Measurements from ENCODE around the gene ZBED4.

ZBED4 gene

DNA sequence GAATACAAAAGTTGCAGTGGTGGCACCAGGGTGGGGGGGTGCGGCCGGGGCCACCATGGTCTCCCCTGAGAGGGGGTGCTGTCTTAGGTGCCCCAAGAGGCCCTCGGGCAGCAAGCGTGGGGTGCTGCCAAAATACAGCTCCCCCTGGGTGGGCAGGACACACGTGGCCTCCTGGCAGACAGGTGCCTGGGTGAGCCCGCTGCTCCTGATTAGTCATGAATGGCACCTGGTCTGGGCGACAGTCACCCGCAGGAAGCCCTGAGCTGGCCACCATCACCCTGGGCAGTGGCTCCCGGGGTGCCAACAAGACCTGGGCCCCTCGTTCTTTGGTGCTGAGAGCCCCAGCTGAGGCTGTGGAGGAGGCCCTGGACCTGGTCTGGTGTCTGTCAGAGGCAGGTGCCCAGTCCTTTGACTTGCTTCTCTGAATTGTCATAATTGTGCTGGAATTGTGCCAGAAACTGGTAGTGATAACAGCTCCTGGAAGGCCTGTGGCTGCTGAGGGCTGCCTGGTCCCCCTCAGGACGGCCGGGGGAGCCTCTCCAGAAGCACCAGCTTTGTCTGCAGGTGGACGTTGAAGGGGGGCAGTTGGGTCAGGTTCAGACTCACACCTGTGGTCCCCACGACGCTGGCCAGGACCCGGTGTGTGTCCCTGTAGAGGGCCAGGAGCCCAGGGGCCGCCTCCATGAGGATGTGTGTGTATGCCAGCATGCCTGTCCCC lies 49.8 kb downstream of the ZBED4 start:
- no peak for TF ChIP-seq ZNF274 (IDR thresholded peaks at IDR 0.05; ENCODE audit: low read depth, low read length)
- H3K4me3 ChIP-seq (ENCODE audit: low read length), result no peak overlapping the region

DNA sequence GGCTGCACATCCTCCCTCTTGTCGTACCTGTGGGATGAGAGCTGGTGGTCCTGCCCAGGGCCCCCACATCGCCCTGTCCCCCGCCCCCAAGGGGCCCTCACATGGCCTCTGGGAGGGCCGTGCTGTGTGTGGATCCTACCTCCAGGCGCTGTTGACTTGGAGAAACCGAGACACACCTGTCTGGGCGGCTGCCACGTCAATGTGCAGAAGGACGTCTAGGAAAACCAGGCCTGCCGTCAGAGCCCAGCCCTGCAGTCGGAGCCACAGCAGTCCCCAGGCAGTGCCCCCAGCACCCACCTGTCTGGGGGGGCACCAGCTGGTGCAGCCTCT lies 50.4 kb downstream of the ZBED4 start:
- H3K4me3 ChIP-seq (ENCODE audit: low read length), result no peak overlapping the region
- TF ChIP-seq ZNF274 (IDR thresholded peaks at IDR 0.05; ENCODE audit: low read depth, low read length), result no peak

DNA sequence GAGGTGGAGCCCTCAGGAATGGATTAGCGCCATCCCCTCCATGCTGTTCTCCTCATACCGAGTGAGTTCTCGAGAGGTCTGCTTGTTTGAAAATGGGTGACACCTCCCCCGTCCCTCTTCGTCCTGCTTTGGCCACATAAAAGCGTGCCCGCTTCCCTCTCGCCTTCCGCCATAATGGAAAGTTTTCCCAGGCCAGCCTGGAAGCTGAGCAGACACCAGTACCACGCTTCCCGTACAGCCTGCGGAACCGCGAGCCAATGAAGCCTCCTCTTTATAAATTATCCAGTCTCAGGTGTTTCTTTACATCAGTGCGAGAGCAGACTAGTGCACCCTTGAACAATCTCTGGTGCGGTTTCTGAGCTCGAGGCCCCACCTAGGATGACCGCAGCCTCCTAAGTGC lies 51.8 kb downstream of the ZBED4 start:
- no peak for TF ChIP-seq ZNF274 (IDR thresholded peaks at IDR 0.05; ENCODE audit: low read depth, low read length)

DNA sequence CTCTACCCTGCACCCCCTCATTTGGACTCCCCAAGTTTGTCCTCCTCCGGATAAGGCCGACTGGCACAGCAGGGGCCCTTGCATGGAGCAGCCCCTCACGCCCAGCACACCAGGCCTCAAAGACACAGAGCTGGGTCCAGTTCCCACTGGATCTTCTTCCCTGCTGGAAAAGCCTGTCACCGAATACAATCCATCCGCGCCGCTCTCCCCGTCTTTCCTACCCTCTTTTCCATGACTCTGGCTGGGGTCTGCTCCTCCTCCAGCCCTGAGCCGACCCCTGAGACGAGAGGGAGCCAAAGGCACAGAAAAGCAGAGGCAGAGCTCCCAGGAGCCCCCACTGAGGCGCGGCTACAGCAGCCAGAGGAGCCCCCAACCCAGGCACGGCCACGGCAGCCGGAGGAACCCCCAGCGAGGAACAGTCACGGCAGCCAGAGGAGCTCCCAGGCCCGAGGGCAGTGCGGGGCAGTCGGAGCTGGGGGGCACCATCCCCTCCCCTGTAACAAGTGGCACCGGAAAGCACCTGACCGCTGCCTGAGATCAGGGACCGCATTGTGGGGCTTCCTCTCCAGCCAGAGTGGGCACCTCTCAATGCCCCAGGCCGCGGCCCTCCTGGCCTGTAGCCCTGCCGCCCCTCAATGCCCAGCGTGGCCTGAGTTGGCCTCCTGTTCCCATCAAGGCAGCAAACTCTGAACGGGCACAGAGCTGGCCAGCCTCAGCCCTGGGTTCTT lies 52.6 kb downstream of the ZBED4 start:
- H3K4me3 ChIP-seq (ENCODE audit: low read length), result no peak overlapping the region
- TF ChIP-seq ZNF274 (IDR thresholded peaks at IDR 0.05; ENCODE audit: low read depth, low read length), result no peak

More for the DNA sequence above, 51.8 kb downstream of the ZBED4 start:
- H3K4me3 ChIP-seq (ENCODE audit: low read length), result no peak overlapping the region

DNA sequence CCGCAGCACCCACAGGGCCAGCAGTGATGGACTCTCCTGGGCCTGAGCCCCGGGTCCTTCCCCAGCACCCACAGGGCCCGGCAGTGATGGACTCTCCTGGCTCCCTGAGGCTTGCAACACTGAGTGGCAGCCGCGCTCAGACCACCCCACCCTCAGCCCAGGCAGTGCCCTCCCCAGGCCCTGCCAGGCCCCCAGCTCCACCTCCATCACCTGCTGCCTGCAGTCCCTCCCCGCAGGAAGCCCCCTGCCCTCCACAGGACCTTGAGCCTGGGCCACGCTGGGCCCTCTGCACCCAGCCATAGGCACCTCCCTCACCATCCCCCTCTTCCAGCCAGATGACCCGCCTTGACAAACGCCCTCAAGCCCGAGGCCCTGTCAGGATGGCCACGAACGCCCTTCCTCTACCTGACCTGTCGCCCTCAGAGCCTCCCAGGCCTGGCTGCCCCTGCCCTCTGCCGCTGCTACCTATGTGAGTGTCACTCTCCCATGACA lies 53.2 kb downstream of the ZBED4 start:
- H3K4me3 ChIP-seq (ENCODE audit: low read length), result no peak overlapping the region
- no peak for TF ChIP-seq ZNF274 (IDR thresholded peaks at IDR 0.05; ENCODE audit: low read depth, low read length)

DNA sequence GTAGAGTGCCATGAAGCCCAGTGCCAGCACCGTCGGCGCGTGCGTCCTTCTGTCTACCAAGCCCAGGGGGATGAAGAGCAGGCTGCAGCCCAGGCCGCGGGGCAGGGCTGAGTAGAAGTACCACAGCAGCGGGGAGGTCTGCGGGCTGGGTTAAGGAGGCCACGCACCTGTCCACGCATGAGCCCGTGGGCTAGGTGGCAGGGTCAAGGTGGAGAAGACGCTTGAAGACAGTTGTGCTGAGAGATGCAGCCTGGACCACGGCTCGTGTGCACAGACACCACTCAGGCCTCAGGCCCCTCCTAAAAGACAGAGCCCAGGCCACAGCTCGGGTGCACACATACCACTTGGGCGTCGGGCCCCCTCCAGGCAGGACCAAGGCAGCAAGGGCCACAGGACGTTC lies 54.2 kb downstream of the ZBED4 start:
- H3K4me3 ChIP-seq (ENCODE audit: low read length), result no peak overlapping the region
- no peak for TF ChIP-seq ZNF274 (IDR thresholded peaks at IDR 0.05; ENCODE audit: low read depth, low read length)

DNA sequence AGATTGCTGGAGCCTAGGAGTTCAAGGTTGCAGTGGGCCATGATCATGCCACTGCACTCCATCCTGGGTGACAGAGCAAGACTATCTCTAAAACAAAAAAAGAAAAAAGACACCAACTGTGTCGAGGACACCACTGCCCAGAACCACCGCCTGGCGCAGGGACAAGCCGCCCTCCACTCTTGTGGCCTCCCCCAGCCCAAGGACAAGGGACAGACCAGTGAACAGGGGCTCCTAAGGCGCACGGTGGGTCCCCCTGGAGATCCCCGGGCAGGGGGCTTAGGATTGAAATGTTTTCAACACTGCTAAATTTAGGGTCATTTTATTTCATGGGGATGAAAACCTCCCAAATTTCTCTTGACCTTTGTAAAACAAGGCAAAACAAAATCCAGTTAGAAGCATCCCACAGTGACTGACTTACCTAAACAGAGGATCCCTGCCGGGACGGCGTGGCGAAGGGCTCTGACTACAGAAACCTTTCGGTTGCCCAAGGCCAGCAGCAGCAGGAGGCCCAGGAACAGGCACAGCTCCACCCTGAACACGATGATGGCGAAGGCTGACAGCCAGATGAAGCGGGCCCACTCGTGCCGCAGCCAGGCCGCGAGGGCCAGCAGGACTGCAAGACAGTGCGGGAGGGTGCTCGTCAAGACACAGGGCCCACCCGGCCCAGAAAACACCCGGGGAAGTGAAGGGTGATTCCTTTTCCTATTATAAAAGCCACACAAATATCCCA lies 56.0 kb downstream of the ZBED4 start:
- no peak overlapping the region for H3K4me3 ChIP-seq (ENCODE audit: low read length)
- no peak for TF ChIP-seq ZNF274 (IDR thresholded peaks at IDR 0.05; ENCODE audit: low read depth, low read length)

DNA sequence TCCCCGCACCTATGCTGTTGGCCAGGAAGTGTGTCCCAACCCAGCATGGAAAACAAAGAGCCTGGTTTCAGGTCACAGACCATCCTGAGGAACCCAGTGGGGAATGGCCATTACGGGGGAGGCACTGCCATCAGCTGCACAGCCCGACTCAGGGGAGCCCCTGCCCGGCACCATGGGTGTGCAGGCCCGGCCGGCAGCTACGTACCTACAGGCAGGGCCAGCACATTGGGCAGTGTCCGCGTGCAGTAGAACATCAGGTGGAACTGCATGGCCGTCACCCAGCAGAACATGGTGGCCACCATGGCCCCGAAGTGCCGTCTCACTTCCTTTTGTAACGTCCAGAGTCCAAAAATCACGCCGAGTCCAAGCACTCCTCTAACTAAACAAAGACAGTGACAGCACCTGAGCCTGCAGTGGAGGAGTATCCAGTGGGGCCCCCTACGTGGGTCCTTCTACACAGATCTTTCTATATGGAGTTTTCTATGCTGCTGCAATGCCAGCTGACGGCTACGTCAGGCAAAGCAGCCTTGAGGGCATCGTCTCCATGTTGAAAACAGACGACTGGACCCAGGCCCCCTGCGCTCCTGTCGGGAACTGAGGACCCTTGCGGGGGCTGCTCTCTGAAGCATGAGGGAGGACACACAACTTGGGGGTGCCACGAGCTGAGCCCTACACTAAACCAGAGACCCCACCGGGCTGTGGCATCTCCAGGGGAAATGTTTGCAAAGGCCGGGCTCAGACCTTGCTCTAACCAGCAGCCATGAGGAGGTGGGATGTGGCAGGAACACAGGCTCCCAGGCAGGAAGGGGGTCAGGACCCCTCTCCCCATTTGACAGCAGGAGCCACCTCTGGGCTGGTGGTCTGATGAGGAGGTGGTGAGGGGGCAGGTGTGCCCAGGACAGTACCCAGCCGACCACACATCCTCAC lies 56.8 kb downstream of the ZBED4 start:
- no peak overlapping the region for H3K4me3 ChIP-seq (ENCODE audit: low read length)
- TF ChIP-seq ZNF274 (IDR thresholded peaks at IDR 0.05; ENCODE audit: low read depth, low read length), result no peak

DNA sequence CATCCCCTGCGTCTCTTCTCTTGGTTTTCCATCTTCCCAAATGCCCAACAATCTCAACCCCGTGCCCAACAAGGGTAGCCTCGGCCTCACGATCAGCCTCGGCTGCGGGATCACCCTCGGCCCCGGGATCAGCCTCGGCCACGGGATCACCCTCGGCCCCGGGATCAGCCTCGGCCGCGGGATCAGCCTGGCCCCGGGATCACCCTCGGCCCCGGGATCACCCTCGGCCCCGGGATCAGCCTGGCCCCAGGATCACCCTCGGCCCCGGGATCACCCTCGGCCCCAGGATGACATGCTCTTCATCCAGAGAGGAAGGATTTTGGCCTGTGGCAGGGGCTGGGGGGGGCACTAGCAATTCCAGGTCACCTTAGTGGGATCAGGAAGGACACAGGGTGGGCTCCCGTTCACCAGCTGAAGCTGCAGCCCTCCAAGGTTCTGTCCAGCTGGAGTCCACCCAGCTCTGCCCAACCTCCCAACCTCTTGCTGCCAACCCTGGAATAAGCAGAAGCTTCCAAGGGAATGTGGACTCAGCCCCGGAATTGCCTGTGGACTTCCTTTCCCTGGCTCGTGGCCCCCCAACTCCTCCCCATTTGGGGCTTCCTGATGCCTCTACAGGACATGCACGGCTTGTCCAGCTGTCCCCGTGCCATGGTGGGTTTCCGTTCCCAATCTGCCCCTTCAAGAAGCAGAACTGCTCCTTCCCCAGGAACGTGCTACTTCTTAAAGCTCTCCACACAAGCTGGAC lies 58.4 kb downstream of the ZBED4 start:
- H3K4me3 ChIP-seq (ENCODE audit: low read length), result no peak overlapping the region
- no peak for TF ChIP-seq ZNF274 (IDR thresholded peaks at IDR 0.05; ENCODE audit: low read depth, low read length)

DNA sequence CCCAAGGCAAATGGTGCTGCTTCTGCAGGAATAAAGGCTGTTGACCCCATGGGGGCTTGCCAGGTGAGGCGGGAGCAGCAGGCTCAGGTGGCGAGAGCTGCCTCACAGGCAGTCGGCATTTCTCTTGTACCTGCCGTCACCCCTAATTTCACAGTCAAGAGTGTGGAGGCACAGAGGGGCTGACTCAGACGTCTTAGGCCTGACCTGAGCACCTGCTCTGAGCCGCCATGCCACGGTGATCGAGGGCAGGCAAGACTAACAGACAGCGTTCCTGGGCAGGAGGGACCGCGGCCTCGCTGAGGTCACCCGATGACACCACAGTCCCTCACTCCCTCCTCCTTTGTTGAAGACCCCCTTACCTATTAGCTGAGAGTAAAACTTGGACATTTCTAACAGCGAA lies 59.4 kb downstream of the ZBED4 start:
- no peak overlapping the region for H3K4me3 ChIP-seq (ENCODE audit: low read length)
- TF ChIP-seq ZNF274 (IDR thresholded peaks at IDR 0.05; ENCODE audit: low read depth, low read length), result no peak

DNA sequence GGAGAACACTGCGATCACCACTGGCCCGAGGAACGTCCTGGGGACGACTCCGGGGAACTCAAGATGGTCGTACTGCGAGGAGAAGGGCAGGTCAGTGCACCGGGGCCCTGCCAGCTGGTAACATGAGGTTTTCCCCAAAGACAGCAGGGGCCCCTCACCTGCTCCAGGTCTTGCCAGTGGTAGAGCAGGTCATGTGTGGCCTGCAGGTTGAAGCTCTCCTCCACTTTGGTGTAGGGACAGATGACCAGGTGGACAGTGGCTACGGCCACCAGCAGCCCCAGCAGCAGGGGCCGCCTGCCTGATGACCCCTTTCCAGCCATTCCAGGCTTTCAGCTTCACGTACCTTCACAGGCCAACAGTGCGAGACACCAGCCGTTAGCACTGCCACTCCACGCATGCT lies 59.8 kb downstream of the ZBED4 start:
- H3K4me3 ChIP-seq (ENCODE audit: low read length), result no peak overlapping the region
- no peak for TF ChIP-seq ZNF274 (IDR thresholded peaks at IDR 0.05; ENCODE audit: low read depth, low read length)

DNA sequence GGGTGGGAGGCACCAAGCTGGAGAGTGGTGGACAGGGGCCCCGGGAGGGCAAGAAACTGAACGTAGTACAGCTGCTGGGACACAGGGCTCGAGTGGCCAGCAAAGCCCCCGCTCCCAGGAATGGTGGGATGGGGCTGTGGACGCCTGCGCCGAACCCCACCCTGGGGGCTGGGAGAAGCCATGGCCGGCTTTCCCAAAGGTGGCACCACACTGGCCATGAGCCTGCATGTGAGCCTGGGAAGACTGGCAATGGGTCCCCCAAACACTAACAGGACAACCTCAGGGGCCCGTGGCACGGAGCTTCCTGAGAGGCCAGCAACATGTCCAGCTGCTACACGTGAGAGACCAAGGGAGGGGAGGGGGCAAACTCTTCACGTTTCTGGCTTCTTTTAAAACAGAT lies 60.6 kb downstream of the ZBED4 start:
- TF ChIP-seq ZNF274 (IDR thresholded peaks at IDR 0.05; ENCODE audit: low read depth, low read length), result no peak
- no peak overlapping the region for H3K4me3 ChIP-seq (ENCODE audit: low read length)

DNA sequence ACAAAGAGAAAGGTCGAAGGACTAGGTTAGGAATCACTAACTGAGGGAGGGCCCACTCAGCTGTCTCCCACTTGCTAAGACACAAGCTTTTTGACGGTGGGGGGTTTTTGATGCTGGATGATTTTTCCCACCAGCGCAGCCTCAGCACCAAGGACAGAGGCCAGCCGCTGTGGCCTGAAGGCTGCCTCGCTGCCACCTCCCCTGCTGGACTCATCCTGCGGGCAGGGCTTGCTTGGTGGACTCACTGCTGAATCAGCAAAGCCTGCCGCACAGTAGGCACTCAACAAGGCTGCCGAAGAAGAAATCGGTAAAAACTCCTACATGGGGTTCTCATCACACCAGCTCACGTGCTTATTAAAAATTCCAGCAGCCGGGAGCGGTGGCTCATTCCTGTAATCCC lies 62.0 kb downstream of the ZBED4 start:
- no peak overlapping the region for H3K4me3 ChIP-seq (ENCODE audit: low read length)
- no peak for TF ChIP-seq ZNF274 (IDR thresholded peaks at IDR 0.05; ENCODE audit: low read depth, low read length)
